Neural cell (in vitro differentiated cells): ENCODE measurements around the gene SCGB1C2. TPM values are rescaled to one million over a fixed set of nuclear protein-coding genes. Genes with fewer than 3 reads are reported as not detected.

Experiments
- H2AFZ ChIP-seq: fragments of 200-600, 300-800 bp; sonication (generic), shearing (Covaris generic); 2 replicates; pipeline ENCODE4 v1.6.0; 2014; ENCODE audit warnings: low read depth, mild to moderate bottlenecking, antibody characterized with exemption, low read length, moderate library complexity
- H3F3A ChIP-seq: fragments of 200-600 bp; shearing (Covaris generic); 2 replicates; pipeline ENCODE4 v1.6.1; 2016; ENCODE audit warnings: mild to moderate bottlenecking, moderate library complexity, mixed read lengths, antibody characterized with exemption, low read length; ENCODE audit not compliant: insufficient read depth, poor library complexity, severe bottlenecking
- H3K27ac ChIP-seq: fragments of 200-600, 300-800 bp; sonication (generic), shearing (Covaris generic); 2 replicates; pipeline ENCODE4 v1.5.1; 2014; ENCODE audit warnings: mild to moderate bottlenecking, low read length, moderate library complexity
- H3K27me3 ChIP-seq: fragments of 300-800, 200-600 bp; sonication (generic), shearing (Covaris generic); 2 replicates; pipeline ENCODE4 v1.6.0; 2014; ENCODE audit warnings: mild to moderate bottlenecking, low read depth, low read length, moderate library complexity; ENCODE audit not compliant: insufficient read depth
- H3K36me3 ChIP-seq: fragments of 300-800, 200-600 bp; sonication (generic), shearing (Covaris generic); 2 replicates; pipeline ENCODE4 v1.5.1; 2014; ENCODE audit warnings: mild to moderate bottlenecking, antibody characterized with exemption, low read length, moderate library complexity; ENCODE audit not compliant: insufficient read depth
- H3K4me2 ChIP-seq: fragments of 300-800, 200-600 bp; sonication (generic), shearing (Covaris generic); 2 replicates; pipeline ENCODE4 v1.6.0; 2014; ENCODE audit warnings: mild to moderate bottlenecking, low read length
- H3K4me3 ChIP-seq: fragments of 300-800, 200-600 bp; sonication (generic), shearing (Covaris generic); 2 replicates; pipeline ENCODE4 v1.5.1; 2014; ENCODE audit warnings: mild to moderate bottlenecking, low read length, moderate library complexity
- H3K79me2 ChIP-seq: fragments of 200-600 bp; shearing (Covaris generic); replicated peaks from 2 replicates; pipeline ENCODE4 v1.6.0; 2014; ENCODE audit warnings: mild to moderate bottlenecking, low read length, moderate library complexity; ENCODE audit not compliant: insufficient read depth
- H3K9ac ChIP-seq: fragments of 300-800, 200-600 bp; sonication (generic), shearing (Covaris generic); 2 replicates; pipeline ENCODE4 v1.6.1; 2016; ENCODE audit warnings: mild to moderate bottlenecking, low read length, mixed read lengths
- H3K9me2 ChIP-seq: fragments of 200-600 bp; shearing (Covaris generic); 2 replicates; pipeline ENCODE4 v1.6.1; 2016; ENCODE audit warnings: mild to moderate bottlenecking, low read length, mixed read lengths; ENCODE audit not compliant: insufficient read depth
- H3K9me3 ChIP-seq: fragments of 200-600, 300-800 bp; sonication (generic), shearing (Covaris generic); 2 replicates; pipeline ENCODE4 v1.6.1; 2016; ENCODE audit warnings: mild to moderate bottlenecking, mixed run types, low read length, moderate library complexity, mixed read lengths
- H4K20me1 ChIP-seq: fragments of 200-600 bp; shearing (Covaris generic); 2 replicates; pipeline ENCODE4 v1.6.1; 2016; ENCODE audit warnings: mild to moderate bottlenecking, mixed run types; ENCODE audit not compliant: insufficient read depth
- EP300 ChIP-seq: fragments of 450-650 bp; conservative IDR thresholded peaks from 2 replicates; pipeline ENCODE4 v1.6.1; 2014; ENCODE audit warnings: antibody characterized with exemption, mild to moderate bottlenecking, moderate library complexity; ENCODE audit not compliant: poor library complexity, severe bottlenecking
- EZH2 ChIP-seq: fragments of 200-600, 300-800 bp; shearing (Covaris generic), sonication (generic); IDR thresholded peaks from 2 replicates; pipeline ENCODE4 v1.6.1; 2014; ENCODE audit warnings: antibody characterized with exemption, low read length, borderline replicate concordance, mild to moderate bottlenecking; ENCODE audit not compliant: insufficient read depth, poor library complexity, severe bottlenecking
- MXI1 ChIP-seq: fragments of 450-650 bp; conservative IDR thresholded peaks from 2 replicates; pipeline ENCODE4 v1.6.1; 2014; ENCODE audit warnings: antibody characterized with exemption, mild to moderate bottlenecking; ENCODE audit not compliant: poor library complexity, severe bottlenecking
- POLR2AphosphoS5 ChIP-seq: IDR thresholded peaks from 2 replicates; pipeline ENCODE4 v1.6.1; 2012
- RAD21 ChIP-seq: fragments of 450-650 bp; conservative IDR thresholded peaks from 2 replicates; pipeline ENCODE4 v1.6.1; 2014; ENCODE audit warnings: antibody characterized with exemption, mild to moderate bottlenecking, moderate library complexity
- REST ChIP-seq: IDR thresholded peaks from 2 replicates; pipeline ENCODE4 v1.6.1; 2012; ENCODE audit warnings: borderline replicate concordance
- SMC3 ChIP-seq: fragments of 450-650 bp; conservative IDR thresholded peaks from 2 replicates; pipeline ENCODE4 v1.6.1; 2014; ENCODE audit warnings: antibody characterized with exemption, mild to moderate bottlenecking, moderate library complexity; ENCODE audit not compliant: poor library complexity
- TAF1 ChIP-seq: IDR thresholded peaks from 2 replicates; pipeline ENCODE4 v1.6.1; 2012; ENCODE audit warnings: low read depth
- polyA plus RNA-seq: library from polyadenylated mRNA; depleted of rRNA; stranded (reverse); fragments of >200 nt; gene quantifications from 2 replicates; pipeline ENCODE4 v1.2.3, GENCODE V29; 2014
- TF ChIP-seq, protein P1 (sequence below): fragments of 450-650 bp; IDR thresholded peaks from 2 replicates; pipeline ENCODE4 v1.5.1; 2014; ENCODE audit warnings: antibody characterized with exemption, mild to moderate bottlenecking, moderate library complexity; ENCODE audit not compliant: poor library complexity, severe bottlenecking

SCGB1C2 gene
- polyA plus RNA-seq, 1 donor from 2014 or later = not detected

GRCh38 chr17:144936-145670 lies 7.7 kb downstream of the SCGB1C2 start:
- no peaks in the 10 kb centered on the region for H3F3A ChIP-seq
- TF ChIP-seq TAF1 (no peak), POLR2AphosphoS5 (no peak)

DNA sequence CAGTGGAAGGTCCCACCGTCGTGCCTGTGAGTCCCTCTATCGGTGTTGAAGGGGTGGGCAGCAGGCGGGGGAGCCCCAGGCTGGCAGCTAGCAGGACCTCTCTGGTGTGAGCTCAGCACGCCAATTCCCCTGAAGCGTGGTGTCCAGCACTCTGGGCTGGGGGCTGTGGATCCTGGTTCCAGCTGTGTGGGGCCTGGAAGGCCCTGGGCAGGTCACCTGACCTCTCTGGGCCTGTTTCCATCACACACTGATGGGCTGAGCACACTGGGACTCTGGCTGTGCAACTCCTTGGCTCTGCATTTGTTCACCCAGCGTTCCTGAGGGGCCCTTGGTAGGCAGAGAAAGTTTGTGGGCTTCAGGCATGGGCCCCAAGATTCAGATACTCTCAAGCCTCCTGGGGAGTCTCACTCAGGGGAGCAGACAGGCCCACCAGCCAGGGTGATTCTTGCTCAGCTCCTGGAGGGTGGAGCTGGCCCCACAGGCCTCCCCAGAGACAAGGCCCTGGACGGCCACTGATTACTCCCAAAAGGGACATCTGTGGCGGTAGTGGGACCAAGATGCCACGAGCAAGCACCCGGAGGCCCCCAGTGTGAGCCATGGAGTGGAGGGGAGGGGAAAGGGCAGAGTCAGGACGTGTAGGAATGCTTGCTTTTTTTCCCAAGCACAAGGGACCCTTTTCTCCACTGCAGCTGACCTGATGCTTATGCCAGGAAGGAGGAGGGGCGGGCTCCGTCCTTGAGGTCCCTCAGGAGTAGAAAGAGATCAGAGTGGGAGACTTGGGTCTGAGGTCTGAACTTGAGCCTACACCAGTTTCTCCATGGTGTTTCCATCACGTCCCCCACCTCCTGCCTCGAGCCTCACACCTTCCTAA lies 8.5 kb downstream of the SCGB1C2 start:
- H3K36me3 ChIP-seq = no peaks in the 10 kb centered on the region
- no peak overlapping the region for H3K9ac ChIP-seq
- H3F3A ChIP-seq = no peaks in the 10 kb centered on the region
- no peak overlapping the region for H3K27ac ChIP-seq
- no peak overlapping the region for H3K4me3 ChIP-seq
- H3K4me2 ChIP-seq = no peak overlapping the region
- no peak overlapping the region for H2AFZ ChIP-seq
- no peaks in the 10 kb centered on the region for H3K9me2 ChIP-seq
- TF ChIP-seq EZH2 (no peak), POLR2AphosphoS5 (no peak)
- no peaks in the 10 kb centered on the region for H3K9me3 ChIP-seq
- no peaks in the 10 kb centered on the region for H3K27me3 ChIP-seq
- H4K20me1 ChIP-seq = no peaks in the 10 kb centered on the region
- no peaks in the 10 kb centered on the region for H3K79me2 ChIP-seq

More at GRCh38 chr17:144936-145670, 7.7 kb downstream of the SCGB1C2 start:
- H4K20me1 ChIP-seq = no peaks in the 10 kb centered on the region
- no peak overlapping the region for H3K27ac ChIP-seq
- H3K36me3 ChIP-seq = no peaks in the 10 kb centered on the region
- no peaks in the 10 kb centered on the region for H3K9me3 ChIP-seq
- H3K4me3 ChIP-seq = no peak overlapping the region
- H2AFZ ChIP-seq = no peak overlapping the region
- H3K79me2 ChIP-seq = no peaks in the 10 kb centered on the region
- no peaks in the 10 kb centered on the region for H3K27me3 ChIP-seq
- H3K4me2 ChIP-seq = no peak overlapping the region
- H3K9me2 ChIP-seq = no peaks in the 10 kb centered on the region
- no peak overlapping the region for H3K9ac ChIP-seq

DNA sequence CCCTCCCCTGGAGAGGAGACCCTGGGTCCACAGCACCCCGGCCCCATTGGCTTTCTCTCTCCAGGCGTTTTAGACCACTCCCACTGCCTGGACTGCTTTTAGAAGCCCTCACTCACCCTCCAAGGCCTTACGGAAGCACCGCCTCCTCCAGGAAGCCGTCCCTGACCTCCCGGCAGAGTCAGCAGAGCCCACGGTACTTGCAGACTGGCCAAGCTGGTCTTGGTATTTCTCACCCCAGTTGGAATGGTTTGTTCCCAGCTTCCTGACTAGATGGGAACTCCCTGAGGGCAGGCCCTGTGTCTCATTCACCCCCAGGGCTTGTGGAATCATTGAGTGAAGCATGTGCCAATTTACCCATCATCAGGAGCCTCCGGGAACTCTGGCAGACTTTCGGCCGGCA lies 9.2 kb downstream of the SCGB1C2 start:
- no peak overlapping the region for H3K9ac ChIP-seq
- H3K9me2 ChIP-seq = no peaks in the 10 kb centered on the region
- H3K36me3 ChIP-seq = no peaks in the 10 kb centered on the region
- TF ChIP-seq POLR2AphosphoS5 = no peak
- no peak overlapping the region for H3K27ac ChIP-seq
- no peaks in the 10 kb centered on the region for H3K27me3 ChIP-seq
- no peaks in the 10 kb centered on the region for H3K9me3 ChIP-seq
- no peak overlapping the region for H2AFZ ChIP-seq
- no peak overlapping the region for H3K4me2 ChIP-seq
- no peaks in the 10 kb centered on the region for H3K79me2 ChIP-seq
- H3K4me3 ChIP-seq = no peak overlapping the region
- H3F3A ChIP-seq = no peaks in the 10 kb centered on the region
- no peaks in the 10 kb centered on the region for H4K20me1 ChIP-seq

DNA sequence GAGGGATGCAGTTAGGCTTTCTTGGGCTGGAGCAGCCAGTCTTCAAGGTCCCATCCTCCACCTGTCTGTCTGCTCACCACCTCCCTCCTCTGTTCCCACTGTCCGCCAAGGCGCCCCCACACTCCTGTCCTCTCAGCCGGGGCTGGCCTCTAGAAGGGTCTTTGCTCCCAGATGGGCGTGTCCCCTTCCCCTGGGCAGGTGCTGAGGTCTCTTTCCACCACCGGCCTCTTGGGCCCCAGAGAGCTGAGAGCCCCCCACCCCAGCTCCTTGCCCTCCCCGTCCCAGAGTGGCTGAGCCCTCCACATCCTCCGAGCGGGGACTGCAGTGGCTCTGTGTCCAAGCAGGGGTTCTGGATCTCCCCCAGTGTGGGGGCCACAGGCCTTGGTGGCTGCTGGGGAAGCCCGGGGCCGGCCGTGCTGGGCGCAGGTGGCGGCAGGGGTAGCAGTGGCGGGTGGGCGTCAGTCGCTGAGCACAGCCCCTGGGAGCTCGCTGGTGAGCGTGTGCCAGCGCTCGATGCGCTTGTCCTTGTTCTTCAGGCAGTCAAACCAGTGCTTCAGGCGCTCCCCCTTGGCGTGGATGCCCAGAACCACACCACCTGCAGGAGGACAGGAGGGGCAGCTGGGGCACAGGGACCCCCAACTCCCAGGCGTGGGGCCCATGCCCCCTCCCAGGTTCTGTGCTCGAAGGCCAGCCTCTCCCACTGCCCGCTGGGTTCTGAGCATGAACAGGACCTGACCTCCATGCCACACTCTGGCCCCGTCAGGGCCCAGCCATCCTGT lies 9.8 kb downstream of the SCGB1C2 start:
- no peak overlapping the region for H3K27ac ChIP-seq
- H3K9ac ChIP-seq = no peak overlapping the region

More for the DNA sequence above, 9.8 kb downstream of the SCGB1C2 start:
- no peaks in the 10 kb centered on the region for H3K27me3 ChIP-seq
- no peaks in the 10 kb centered on the region for H3K79me2 ChIP-seq
- H2AFZ ChIP-seq = no peak overlapping the region
- H3K4me2 ChIP-seq = no peak overlapping the region
- TF ChIP-seq SMC3 (no peak), REST (no peak), TAF1 (no peak), EP300 (no peak), MXI1 (no peak), EZH2 (no peak), POLR2AphosphoS5 (no peak), RAD21 (no peak)
- TF ChIP-seq, protein P1, sequence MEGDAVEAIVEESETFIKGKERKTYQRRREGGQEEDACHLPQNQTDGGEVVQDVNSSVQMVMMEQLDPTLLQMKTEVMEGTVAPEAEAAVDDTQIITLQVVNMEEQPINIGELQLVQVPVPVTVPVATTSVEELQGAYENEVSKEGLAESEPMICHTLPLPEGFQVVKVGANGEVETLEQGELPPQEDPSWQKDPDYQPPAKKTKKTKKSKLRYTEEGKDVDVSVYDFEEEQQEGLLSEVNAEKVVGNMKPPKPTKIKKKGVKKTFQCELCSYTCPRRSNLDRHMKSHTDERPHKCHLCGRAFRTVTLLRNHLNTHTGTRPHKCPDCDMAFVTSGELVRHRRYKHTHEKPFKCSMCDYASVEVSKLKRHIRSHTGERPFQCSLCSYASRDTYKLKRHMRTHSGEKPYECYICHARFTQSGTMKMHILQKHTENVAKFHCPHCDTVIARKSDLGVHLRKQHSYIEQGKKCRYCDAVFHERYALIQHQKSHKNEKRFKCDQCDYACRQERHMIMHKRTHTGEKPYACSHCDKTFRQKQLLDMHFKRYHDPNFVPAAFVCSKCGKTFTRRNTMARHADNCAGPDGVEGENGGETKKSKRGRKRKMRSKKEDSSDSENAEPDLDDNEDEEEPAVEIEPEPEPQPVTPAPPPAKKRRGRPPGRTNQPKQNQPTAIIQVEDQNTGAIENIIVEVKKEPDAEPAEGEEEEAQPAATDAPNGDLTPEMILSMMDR = no peak
- no peaks in the 10 kb centered on the region for H3K9me3 ChIP-seq
- H3F3A ChIP-seq = no peaks in the 10 kb centered on the region
- H4K20me1 ChIP-seq = no peaks in the 10 kb centered on the region
- H3K36me3 ChIP-seq = no peaks in the 10 kb centered on the region
- H3K4me3 ChIP-seq = no peak overlapping the region
- no peaks in the 10 kb centered on the region for H3K9me2 ChIP-seq
